Panc1 (cell line): Measurements from ENCODE around the gene DHX57. TPM values are rescaled to one million over a fixed set of nuclear protein-coding genes. Genes with fewer than 3 reads are reported as not detected.

Experiments
- ATAC-seq: fragments of 200-7000 bp; cut with Tn5 transposase; 2 replicates; pipeline ENCODE4 v1.9.1; 2020; ENCODE audit warnings: mild to moderate bottlenecking, moderate library complexity
- BruUV-seq: library from RNA; stranded (reverse); fragments of 400-500 nt; replicated peaks from 2 replicates; lab custom pipeline; 2021; lab: Mats Ljungman, UMichigan
- CTCF ChIA-PET: fragments of 300-600 bp; sonication (Branson Sonifier 250); formaldehyde crosslinking; loops from one replicate; lab custom pipeline; 2022; ENCODE audit warnings: antibody characterized with exemption; lab: Charles Lee
- POLR2A ChIA-PET: fragments of 300-600 bp; sonication (Branson Sonifier 250); formaldehyde crosslinking; loops from one replicate; lab custom pipeline; 2022; ENCODE audit warnings: antibody characterized with exemption; lab: Charles Lee
- DNase-seq: peaks from one replicate; pipeline ENCODE4 v3.0.0-alpha.2; 2010; ENCODE audit warnings: low read depth, low spot score
- H3K27ac ChIP-seq: 2 replicates; pipeline ENCODE4 v1.5.1; 2011; ENCODE audit warnings: mild to moderate bottlenecking, low read length, inconsistent platforms
- H3K27me3 ChIP-seq: fragments of 200-500 bp; sonication (Bioruptor generic); 2 replicates; pipeline ENCODE4 v1.6.0; 2014; ENCODE audit warnings: low read length, inconsistent platforms; ENCODE audit not compliant: control insufficient read depth, insufficient read depth
- H3K36me3 ChIP-seq: fragments of 200-500 bp; sonication (Bioruptor generic); 2 replicates; pipeline ENCODE4 v1.5.1; 2014; ENCODE audit warnings: inconsistent platforms, mild to moderate bottlenecking, low read length, moderate library complexity; ENCODE audit not compliant: control insufficient read depth, insufficient read depth
- H3K4me1 ChIP-seq: 2 replicates; pipeline ENCODE4 v1.5.1; 2011; ENCODE audit warnings: inconsistent platforms, mild to moderate bottlenecking, low read length, moderate library complexity; ENCODE audit not compliant: control insufficient read depth, insufficient read depth
- H3K4me3 ChIP-seq, 2 experiments: 2 replicates each; pipeline ENCODE4 v1.5.1; 2011 to 2012; ENCODE audit warnings: low read depth in 2 of 2, low read length in 2 of 2, mild to moderate bottlenecking in 2 of 2, inconsistent platforms in 1 of 2, moderate library complexity in 1 of 2
- H3K9me3 ChIP-seq: fragments of 200-500 bp; sonication (Bioruptor generic); 2 replicates; pipeline ENCODE4 v1.5.1; 2014; ENCODE audit warnings: low read depth, mild to moderate bottlenecking, inconsistent platforms, low read length, moderate library complexity; ENCODE audit not compliant: control insufficient read depth, insufficient read depth
- CTCF ChIP-seq: fragments of 450-650 bp; IDR thresholded peaks from 2 replicates; pipeline ENCODE4 v1.5.1; 2017; ENCODE audit warnings: mild to moderate bottlenecking
- POLR2AphosphoS5 ChIP-seq: IDR thresholded peaks from 2 replicates; pipeline ENCODE4 v1.6.1; 2012; ENCODE audit warnings: mild to moderate bottlenecking, low read depth, low read length, moderate library complexity
- SIN3A ChIP-seq: IDR thresholded peaks from 2 replicates; pipeline ENCODE4 v1.6.1; 2012; ENCODE audit warnings: low read depth, mild to moderate bottlenecking, low read length, moderate library complexity, borderline replicate concordance; ENCODE audit not compliant: insufficient read depth
- TCF7L2 ChIP-seq: IDR thresholded peaks from 2 replicates; pipeline ENCODE4 v1.6.1; 2011; ENCODE audit warnings: mild to moderate bottlenecking, low read depth, low read length, inconsistent platforms
- in situ Hi-C: cut with HindIII; loops from 2 replicates; pipeline ENCODE4 v1.10.0; 2016; ENCODE audit warnings: low sequenced_read_pairs, low pct_unique_long_range_greater_than_20kb
- intact Hi-C: fragments of 100-400 bp; cut with micrococcal nuclease; formaldehyde crosslinking; loops from one replicate; pipeline ENCODE4 v1.10.0; 2022; ENCODE audit not compliant: unreplicated experiment
- total RNA-seq: library from RNA; stranded (reverse); gene quantifications from one replicate; pipeline ENCODE4 v1.2.1, GENCODE V29; 2021; ENCODE audit not compliant: unreplicated experiment
- TF ChIP-seq, protein P1 (sequence below), 2 experiments: IDR thresholded peaks; 2 replicates each; pipeline ENCODE4 v1.6.1; 2011 to 2012; ENCODE audit warnings: low read depth in 2 of 2, control low read depth in 1 of 2, low read length in 1 of 2, mild to moderate bottlenecking in 1 of 2, moderate library complexity in 1 of 2; ENCODE audit not compliant: insufficient read depth in 1 of 2

DHX57 gene
- total RNA-seq, 1 experiment from 2014 or later, result 20.6 TPM

GRCh38 chr2:38876407-38876806 lies 673 bp upstream of the DHX57 start:
- Histone ChIP-seq H3K36me3 (peaks cover 3% of the 10 kb centered on the region), H3K4me3 (peak overlapping the region; percentile 76 to 99), H3K4me1 (peaks cover 5% of the 10 kb centered on the region; the same call in 1 of the 2 replicates), H3K27me3 (no peaks in the 10 kb centered on the region), H3K9me3 (no peaks in the 10 kb centered on the region), H3K27ac (peak overlapping the region; percentile 83)
- ATAC-seq (peak; percentile 18), DNase-seq (no peak)
- ChIA-PET POLR2A (interaction anchor here (1.4 kb wide), 1 partner anchor 125 kb away, joined by 15 read pairs; the partner anchor contains the start of gene SRSF7), CTCF (interaction anchor here (0.6 kb wide), 1 partner anchor 26 kb away, joined by 5 read pairs; no protein-coding TSS in a partner anchor)
- TF ChIP-seq CTCF (no peak), TCF7L2 (no peak), SIN3A (no peak), POLR2AphosphoS5 (no peak)
- TF ChIP-seq, protein P1, sequence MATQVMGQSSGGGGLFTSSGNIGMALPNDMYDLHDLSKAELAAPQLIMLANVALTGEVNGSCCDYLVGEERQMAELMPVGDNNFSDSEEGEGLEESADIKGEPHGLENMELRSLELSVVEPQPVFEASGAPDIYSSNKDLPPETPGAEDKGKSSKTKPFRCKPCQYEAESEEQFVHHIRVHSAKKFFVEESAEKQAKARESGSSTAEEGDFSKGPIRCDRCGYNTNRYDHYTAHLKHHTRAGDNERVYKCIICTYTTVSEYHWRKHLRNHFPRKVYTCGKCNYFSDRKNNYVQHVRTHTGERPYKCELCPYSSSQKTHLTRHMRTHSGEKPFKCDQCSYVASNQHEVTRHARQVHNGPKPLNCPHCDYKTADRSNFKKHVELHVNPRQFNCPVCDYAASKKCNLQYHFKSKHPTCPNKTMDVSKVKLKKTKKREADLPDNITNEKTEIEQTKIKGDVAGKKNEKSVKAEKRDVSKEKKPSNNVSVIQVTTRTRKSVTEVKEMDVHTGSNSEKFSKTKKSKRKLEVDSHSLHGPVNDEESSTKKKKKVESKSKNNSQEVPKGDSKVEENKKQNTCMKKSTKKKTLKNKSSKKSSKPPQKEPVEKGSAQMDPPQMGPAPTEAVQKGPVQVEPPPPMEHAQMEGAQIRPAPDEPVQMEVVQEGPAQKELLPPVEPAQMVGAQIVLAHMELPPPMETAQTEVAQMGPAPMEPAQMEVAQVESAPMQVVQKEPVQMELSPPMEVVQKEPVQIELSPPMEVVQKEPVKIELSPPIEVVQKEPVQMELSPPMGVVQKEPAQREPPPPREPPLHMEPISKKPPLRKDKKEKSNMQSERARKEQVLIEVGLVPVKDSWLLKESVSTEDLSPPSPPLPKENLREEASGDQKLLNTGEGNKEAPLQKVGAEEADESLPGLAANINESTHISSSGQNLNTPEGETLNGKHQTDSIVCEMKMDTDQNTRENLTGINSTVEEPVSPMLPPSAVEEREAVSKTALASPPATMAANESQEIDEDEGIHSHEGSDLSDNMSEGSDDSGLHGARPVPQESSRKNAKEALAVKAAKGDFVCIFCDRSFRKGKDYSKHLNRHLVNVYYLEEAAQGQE (IDR thresholded peaks at IDR 0.05; ENCODE audit: insufficient read depth in 1 of 2, low read depth in 2 of 2, low read length in 1 of 2), result no peak
- in situ Hi-C loops (no loop called here), intact Hi-C loops (no loop called here)
- BruUV-seq, result no TSS peak

DNA sequence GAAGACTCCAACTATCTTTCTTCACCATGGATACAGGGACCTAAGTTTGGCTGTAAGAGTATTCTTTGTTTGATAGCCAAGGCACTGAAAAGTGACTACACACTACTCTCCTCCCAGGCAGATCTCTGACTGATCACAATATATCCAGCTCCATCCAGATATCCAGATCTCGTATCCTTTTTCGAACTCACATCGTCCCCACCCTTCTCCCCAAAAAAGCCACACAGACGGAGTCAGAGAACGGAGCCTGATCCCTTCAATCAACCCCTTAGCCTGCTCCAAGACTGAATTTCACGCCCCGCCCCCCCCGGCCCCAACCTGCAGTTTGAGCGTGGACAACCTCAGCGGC lies 533 bp downstream of the DHX57 start:
- BruUV-seq, result no TSS peak
- Histone ChIP-seq H3K4me3 (peak overlapping the region; percentile 76 to 99), H3K36me3 (peaks cover 3% of the 10 kb centered on the region; the same call in 1 of the 2 replicates), H3K27ac (peak overlapping the region; percentile 83), H3K27me3 (no peaks in the 10 kb centered on the region), H3K9me3 (0 out of 2 replicates have a peak, but pooled peaks cover 3% of the 10 kb centered on the region), H3K4me1 (peaks cover 5% of the 10 kb centered on the region; the same call in 1 of the 2 replicates)
- DNase-seq (no peak), ATAC-seq (no peak; the same call in 1 of the 2 replicates)
- POLR2A ChIA-PET, result interaction anchor here (0.6 to 0.7 kb wide), 2 partner anchors 20 to 89 kb away, joined by 3 to 4 read pairs; no protein-coding TSS in a partner anchor
- CTCF ChIA-PET, result interaction anchor here (0.7 kb wide), 1 partner anchor 1392 kb away, joined by 5 read pairs; no protein-coding TSS in a partner anchor
- in situ Hi-C loops (no loop called here), intact Hi-C loops (no loop called here)
- no peak for TF ChIP-seq SIN3A

- no peak overlapping the region for H3K4me3 ChIP-seq
- ChIA-PET CTCF (interaction anchor here (0.6 to 0.7 kb wide), 2 partner anchors 14 to 829 kb away, joined by 3 to 5 read pairs; no protein-coding TSS in a partner anchor), POLR2A (interaction anchor here (0.6 kb wide), 1 partner anchor 113 kb away, joined by 5 read pairs; no protein-coding TSS in a partner anchor)
- ATAC-seq, result no peak
- in situ Hi-C loops (no loop called here), intact Hi-C loops (no loop called here)
- peaks cover 5% of the 10 kb centered on the region; the same call in 1 of the 2 replicates for H3K4me1 ChIP-seq
- peaks cover 3% of the 10 kb centered on the region; the same call in 1 of the 2 replicates for H3K36me3 ChIP-seq
- 0 out of 2 replicates have a peak, but pooled peaks cover 3% of the 10 kb centered on the region for H3K9me3 ChIP-seq
- no peak for DNase-seq
- no peak overlapping the region for H3K27ac ChIP-seq
- no peaks in the 10 kb centered on the region for H3K27me3 ChIP-seq
- no TSS peak for BruUV-seq
- TF ChIP-seq SIN3A, result no peak
- no peak for TF ChIP-seq POLR2AphosphoS5
- TF ChIP-seq TCF7L2, result no peak
- TF ChIP-seq, protein P1 (IDR thresholded peaks at IDR 0.05; ENCODE audit: insufficient read depth in 1 of 2, low read depth in 2 of 2, low read length in 1 of 2), result no peak
- no peak for TF ChIP-seq CTCF
Observed at GRCh38 chr2:38873763-38874162, 2.0 kb downstream of the DHX57 start.
